K562 (cell line): Measurements from ENCODE around the gene EMILIN1. TPM values are rescaled to one million over a fixed set of nuclear protein-coding genes. Genes with fewer than 3 reads are reported as not detected.

Experiments
- ATAC-seq: fragments of 200-7000 bp; cut with Tn5 transposase; 3 replicates; pipeline ENCODE4 v1.9.1; 2020; ENCODE audit warnings: moderate library complexity
- BruUV-seq: library from RNA; stranded (reverse); fragments of 400-500 nt; replicated peaks from 2 replicates; lab custom pipeline; 2021; lab: Mats Ljungman, UMichigan
- CTCF ChIA-PET: fragments of 300-600 bp; formaldehyde crosslinking; extraction: SDS; loops from one replicate; lab custom pipeline; 2021; ENCODE audit warnings: low intra/inter-chr PET ratio; lab: Yijun Ruan, JAX
- POLR2A ChIA-PET: fragments of 300-600, 350-650 bp; sonication (Branson Sonifier 250); formaldehyde crosslinking; extraction: SDS; loops from one replicate; lab custom pipeline; 2021; ENCODE audit warnings: antibody characterized with exemption, inconsistent platforms; lab: Yijun Ruan, JAX
- DNase-seq, 4 experiments: peaks; one replicate each; pipeline versions ENCODE4 v3.0.0 to v3.0.0-alpha.2; 2011 to 2018; ENCODE audit warnings: low spot score in 3 of 4, mixed read lengths in 3 of 4; ENCODE audit errors: extremely low read depth in 1 of 4
- FAIRE-seq: peaks from 2 replicates; lab custom pipeline; 2011; peaks lifted over from hg19 to GRCh38; lab: Jason Lieb, UNC
- H2AFZ ChIP-seq: 2 replicates; pipeline ENCODE4 v1.6.0; 2011; ENCODE audit warnings: low read depth, low read length, control low read depth, inconsistent platforms
- H3K27ac ChIP-seq: fragments of 200-600 bp; 3 replicates; pipeline ENCODE4 v1.8.0; 2011; ENCODE audit warnings: low read depth, mild to moderate bottlenecking, control low read depth, inconsistent platforms, low read length, moderate library complexity, mixed read lengths; ENCODE audit errors: extremely low read depth
- H3K27me3 ChIP-seq, 2 experiments: fragments of 300-600 bp in 1 of 2; 2 replicates in 1 of 2; 3 replicates in 1 of 2; pipeline versions ENCODE4 v1.6.0 to v1.8.0; 2011; ENCODE audit warnings: inconsistent platforms in 2 of 2, low read length in 2 of 2, mild to moderate bottlenecking in 1 of 2, mixed read lengths in 1 of 2, moderate library complexity in 1 of 2; ENCODE audit not compliant: control insufficient read depth in 2 of 2, insufficient read depth in 2 of 2
- H3K36me3 ChIP-seq: fragments of 300-600 bp; 3 replicates; pipeline ENCODE4 v1.8.0; 2011; ENCODE audit warnings: mild to moderate bottlenecking, low read length, inconsistent platforms; ENCODE audit not compliant: control insufficient read depth, insufficient read depth
- H3K4me1 ChIP-seq, 2 experiments: fragments of 200-600 bp in 1 of 2; replicated peaks in 1 of 2; 2 replicates in 1 of 2; 3 replicates in 1 of 2; pipeline versions ENCODE4 v1.5.1 to v1.8.0; 2011; ENCODE audit warnings: inconsistent platforms in 2 of 2, low read length in 2 of 2, mild to moderate bottlenecking in 1 of 2, mixed read lengths in 1 of 2, moderate library complexity in 1 of 2; ENCODE audit not compliant: control insufficient read depth in 2 of 2, insufficient read depth in 2 of 2
- H3K4me2 ChIP-seq: 2 replicates; pipeline ENCODE4 v1.6.1; 2011; ENCODE audit warnings: low read length, control low read depth, inconsistent platforms, mixed read lengths; ENCODE audit not compliant: insufficient read depth
- H3K4me3 ChIP-seq: fragments of 200-600 bp; sonication (generic), shearing (Covaris generic); 2 replicates; pipeline ENCODE4 v1.5.1; 2016; ENCODE audit warnings: control low read depth, inconsistent platforms
- H3K79me2 ChIP-seq: fragments of 200-600 bp; 3 replicates; pipeline ENCODE4 v1.8.0; 2011; ENCODE audit warnings: low read length, inconsistent platforms; ENCODE audit not compliant: control insufficient read depth, insufficient read depth
- H3K9ac ChIP-seq, 2 experiments: 2 replicates each; pipeline versions ENCODE4 v1.6.0 to v1.6.1; 2011; ENCODE audit warnings: low read depth in 2 of 2, low read length in 2 of 2, control low read depth in 1 of 2, inconsistent platforms in 1 of 2, mild to moderate bottlenecking in 1 of 2, mixed read lengths in 1 of 2; ENCODE audit not compliant: insufficient read depth in 1 of 2
- H3K9me1 ChIP-seq: one replicate; pipeline ENCODE4 v1.6.0; 2011; ENCODE audit warnings: inconsistent platforms, mild to moderate bottlenecking, low read length, moderate library complexity; ENCODE audit not compliant: control insufficient read depth, insufficient read depth
- H3K9me3 ChIP-seq: replicated peaks from 2 replicates; pipeline ENCODE4 v1.5.1; 2011; ENCODE audit warnings: low read depth, low read length, inconsistent platforms; ENCODE audit not compliant: control insufficient read depth, insufficient read depth
- H4K20me1 ChIP-seq: replicated peaks from 2 replicates; pipeline ENCODE4 v1.6.1; 2011; ENCODE audit warnings: low read length, inconsistent platforms, mixed read lengths; ENCODE audit not compliant: control insufficient read depth, insufficient read depth
- JUNB ChIP-seq: fragments of 450-650 bp; formaldehyde crosslinking; conservative IDR thresholded peaks from 2 replicates; pipeline ENCODE4 v1.4.0; 2020; ENCODE audit warnings: mild to moderate bottlenecking
- NR4A1 ChIP-seq, 2 experiments: fragments of 250-450 bp in 1 of 2; fragments of 450-650 bp in 1 of 2; sonication (Bioruptor Pico) in 1 of 2; IDR thresholded peaks; 2 replicates each; pipeline versions ENCODE4 v1.4.0 to v1.6.1; 2016 to 2020; ENCODE audit warnings: mild to moderate bottlenecking in 2 of 2, missing compliant biosample characterization in 1 of 2, missing genetic modification characterization in 1 of 2, moderate library complexity in 1 of 2
- PPARD ChIP-seq: fragments of 250-450 bp; sonication (Bioruptor Pico); IDR thresholded peaks from 2 replicates; pipeline ENCODE4 v1.8.0; 2022; ENCODE audit warnings: inconsistent platforms, mild to moderate bottlenecking, moderate library complexity
- RFX1 ChIP-seq: fragments of 450-650 bp; IDR thresholded peaks from 2 replicates; pipeline ENCODE4 v1.6.1; 2016; ENCODE audit warnings: mild to moderate bottlenecking, moderate library complexity
- TFAM ChIP-seq: fragments of 250-450 bp; sonication (Bioruptor Pico); conservative IDR thresholded peaks from 2 replicates; pipeline ENCODE4 v1.5.0; 2021; ENCODE audit warnings: mild to moderate bottlenecking, moderate library complexity
- ZBTB7A ChIP-seq: IDR thresholded peaks from 2 replicates; pipeline ENCODE4 v1.6.1; 2011; ENCODE audit warnings: low read depth, mild to moderate bottlenecking, low read length, moderate library complexity, borderline replicate concordance; ENCODE audit not compliant: control insufficient read depth
- WGBS: fragments of 100-300 bp; shearing (Covaris generic); methylation state at CpG from one replicate; pipeline ENCODE4 v1.1.6; 2016; ENCODE audit warnings: low coverage, mixed read lengths; ENCODE audit not compliant: insufficient coverage; ENCODE audit errors: missing lambda C conversion rate; 5-methylcytosine and 5-hydroxymethylcytosine counted together
- in situ Hi-C: fragments of 300-500 bp; cut with MboI; formaldehyde crosslinking; loops from 4 replicates; pipeline ENCODE4 v1.15.0; 2018; ENCODE audit warnings: inconsistent platforms, mixed read lengths
- intact Hi-C: fragments of 100-400 bp; cut with micrococcal nuclease; formaldehyde crosslinking; loops from 2 replicates; pipeline ENCODE4 v1.14.2; 2022
- polyA plus RNA-seq, 8 experiments: library from polyadenylated mRNA; depleted of rRNA in 4 of 8; stranded (reverse) in 5 of 8; unstranded in 3 of 8; fragments of >200 nt; fragmentation: Nextera tagmentation in 2 of 8; fragmentation: Illumina TruSeq in 1 of 8; extraction: Ambion mirVana in 2 of 8; extraction: Trizol in 1 of 8; gene quantifications; 2 replicates each; pipeline versions ENCODE4 v1.2.1 to v1.2.3, GENCODE V29; 2011 to 2014; ENCODE audit warnings: inconsistent platforms in 1 of 8, missing spikeins in 1 of 8
- total RNA-seq, 7 experiments: library from RNA; depleted of rRNA in 6 of 7; stranded (reverse); fragments of >200 nt in 6 of 7; fragmentation: Illumina TruSeq in 2 of 7; extraction: Trizol in 2 of 7; gene quantifications; 2 replicates each; pipeline versions ENCODE4 v1.2.1 to v1.2.3, GENCODE V29; 2011 to 2021; ENCODE audit warnings: low replicate concordance in 1 of 7
- TF ChIP-seq, protein P1 (sequence below): fragments of 250-450 bp; sonication (Bioruptor Pico); IDR thresholded peaks from 2 replicates; pipeline ENCODE4 v1.5.0; 2021; ENCODE audit warnings: mild to moderate bottlenecking, moderate library complexity
- TF ChIP-seq, protein P2 (sequence below): fragments of 250-450 bp; sonication (Bioruptor Pico); IDR thresholded peaks from 2 replicates; pipeline ENCODE4 v1.4.0; 2020
- TF ChIP-seq, protein P3 (sequence below): sonication (generic); formaldehyde crosslinking; IDR thresholded peaks from 2 replicates; pipeline ENCODE4 v1.9.0; 2022; ENCODE audit warnings: mild to moderate bottlenecking, missing genetic modification reagents

Gene EMILIN1
- total and polyA plus RNA-seq, 9 of the 15 experiments (the other 6 are each of a cell fraction or from before 2014, with no cell fraction given): 0.04 to 2.7 (median 0.54) TPM; not detected in 2

GRCh38 chr2:27051902-27052645 is 26.3 kb upstream of the EMILIN1 start:
- no peaks in the 10 kb centered on the region for H3K27me3 ChIP-seq
- 6% methylated on average over 17 of the region's 24 CpGs for WGBS
- peak overlapping the region; percentile 95 for H3K27ac ChIP-seq
- peak; percentile 2 for ATAC-seq
- no peak for FAIRE-seq
- peaks cover 45% of the 10 kb centered on the region; the same call in 2 of the 3 replicates for H3K36me3 ChIP-seq
- no peaks in the 10 kb centered on the region for H3K9me1 ChIP-seq
- peak overlapping the region; percentile 98 for H3K4me2 ChIP-seq
- peak overlapping the region; percentile 85 to 95 for H3K9ac ChIP-seq
- no TSS peak for BruUV-seq
- H3K4me1 ChIP-seq: peaks cover 24 to 36% of the 10 kb centered on the region in 2 experiments; a peak in 4 of 5 replicates
- CTCF ChIA-PET: interaction anchor here (1.0 kb wide), 1 partner anchor 35 kb away, joined by 4 read pairs; the partner anchor contains the start of gene KHK
- H3K9me3 ChIP-seq: no peaks in the 10 kb centered on the region
- H2AFZ ChIP-seq: peak overlapping the region; percentile 78
- H4K20me1 ChIP-seq: no peaks in the 10 kb centered on the region; the same call in 1 of the 2 replicates
- POLR2A ChIA-PET: interaction anchor here (0.6 to 10.5 kb wide), 11 partner anchors 8 to 112 kb away, joined by 3 to 112 read pairs (median 8); partner anchors contain the start of genes OST4 and TMEM214
- no peak for DNase-seq
- H3K4me3 ChIP-seq: peak overlapping the region; percentile 84
- H3K79me2 ChIP-seq: 0 out of 3 replicates have a peak, but pooled peaks cover 5% of the 10 kb centered on the region
- in situ Hi-C loops (no loop called here), intact Hi-C loops (loop anchor here (2.0 kb wide), 2 partner anchors 19 to 29 kb away; partner anchors contain the start of gene TMEM214)
- TF ChIP-seq PPARD (no peak), JUNB (CRISPR knock-in tag) (no peak), ZBTB7A (0 out of 2 replicates have a peak, but pooled peaks have one; percentile 51), RFX1 (no peak), TFAM (CRISPR knock-in tag) (no peak), NR4A1 (CRISPR knock-in tag; IDR thresholded peaks at IDR 0.05) (no peak), NR4A1 (tag; IDR thresholded peaks at IDR 0.05) (no peak)
- TF ChIP-seq, protein P1, sequence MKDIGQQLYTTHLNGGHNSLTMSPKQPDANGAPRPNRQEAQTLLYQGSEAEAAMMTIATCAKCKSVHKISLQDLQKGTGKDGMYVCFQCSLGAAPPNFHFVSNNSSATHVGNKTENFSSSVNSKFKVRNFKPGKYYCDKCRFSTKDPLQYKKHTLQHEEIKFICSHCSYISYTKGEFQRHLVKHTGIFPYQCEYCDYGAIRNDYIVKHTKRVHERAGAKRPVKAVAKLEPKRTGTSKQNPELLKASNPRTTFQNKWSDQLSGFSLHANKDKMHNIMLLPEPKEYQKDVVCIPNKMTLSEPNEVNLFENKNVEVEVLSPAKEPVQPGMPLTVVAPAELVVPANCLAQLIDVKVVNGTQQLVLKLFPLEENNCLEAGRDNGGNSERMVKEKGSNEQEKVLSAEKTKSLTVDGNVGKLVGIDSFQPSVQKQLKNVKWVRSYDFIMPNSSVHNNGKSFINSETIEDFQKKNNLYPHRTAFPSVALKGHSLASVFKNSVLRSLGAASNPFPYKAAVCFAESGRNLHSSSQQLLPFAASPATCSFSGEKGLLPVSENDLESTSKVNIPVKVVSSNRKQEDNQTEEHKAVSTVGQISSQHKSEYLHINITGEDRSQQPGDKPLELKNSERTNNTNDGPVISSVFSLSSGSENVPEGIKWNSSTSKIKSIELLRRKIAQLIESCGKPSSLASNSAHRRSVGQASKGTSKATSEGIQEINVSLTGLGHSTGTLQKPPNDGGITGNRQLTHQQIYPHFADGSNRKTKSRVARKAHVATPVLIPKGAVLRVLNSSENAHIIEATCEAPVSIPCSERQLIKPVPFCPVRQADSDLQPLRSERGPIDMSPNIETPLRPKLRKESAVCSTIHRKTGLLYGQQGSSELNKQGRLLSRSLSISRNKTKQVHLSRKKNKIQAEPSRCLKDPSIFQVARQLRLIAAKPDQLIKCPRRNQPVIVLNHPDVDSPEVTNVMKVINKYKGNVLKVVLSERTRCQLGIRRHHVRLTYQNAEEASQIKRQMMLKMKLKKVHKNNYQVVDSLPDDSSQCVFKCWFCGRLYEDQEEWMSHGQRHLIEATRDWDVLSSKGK: no peak
- TF ChIP-seq, protein P2, sequence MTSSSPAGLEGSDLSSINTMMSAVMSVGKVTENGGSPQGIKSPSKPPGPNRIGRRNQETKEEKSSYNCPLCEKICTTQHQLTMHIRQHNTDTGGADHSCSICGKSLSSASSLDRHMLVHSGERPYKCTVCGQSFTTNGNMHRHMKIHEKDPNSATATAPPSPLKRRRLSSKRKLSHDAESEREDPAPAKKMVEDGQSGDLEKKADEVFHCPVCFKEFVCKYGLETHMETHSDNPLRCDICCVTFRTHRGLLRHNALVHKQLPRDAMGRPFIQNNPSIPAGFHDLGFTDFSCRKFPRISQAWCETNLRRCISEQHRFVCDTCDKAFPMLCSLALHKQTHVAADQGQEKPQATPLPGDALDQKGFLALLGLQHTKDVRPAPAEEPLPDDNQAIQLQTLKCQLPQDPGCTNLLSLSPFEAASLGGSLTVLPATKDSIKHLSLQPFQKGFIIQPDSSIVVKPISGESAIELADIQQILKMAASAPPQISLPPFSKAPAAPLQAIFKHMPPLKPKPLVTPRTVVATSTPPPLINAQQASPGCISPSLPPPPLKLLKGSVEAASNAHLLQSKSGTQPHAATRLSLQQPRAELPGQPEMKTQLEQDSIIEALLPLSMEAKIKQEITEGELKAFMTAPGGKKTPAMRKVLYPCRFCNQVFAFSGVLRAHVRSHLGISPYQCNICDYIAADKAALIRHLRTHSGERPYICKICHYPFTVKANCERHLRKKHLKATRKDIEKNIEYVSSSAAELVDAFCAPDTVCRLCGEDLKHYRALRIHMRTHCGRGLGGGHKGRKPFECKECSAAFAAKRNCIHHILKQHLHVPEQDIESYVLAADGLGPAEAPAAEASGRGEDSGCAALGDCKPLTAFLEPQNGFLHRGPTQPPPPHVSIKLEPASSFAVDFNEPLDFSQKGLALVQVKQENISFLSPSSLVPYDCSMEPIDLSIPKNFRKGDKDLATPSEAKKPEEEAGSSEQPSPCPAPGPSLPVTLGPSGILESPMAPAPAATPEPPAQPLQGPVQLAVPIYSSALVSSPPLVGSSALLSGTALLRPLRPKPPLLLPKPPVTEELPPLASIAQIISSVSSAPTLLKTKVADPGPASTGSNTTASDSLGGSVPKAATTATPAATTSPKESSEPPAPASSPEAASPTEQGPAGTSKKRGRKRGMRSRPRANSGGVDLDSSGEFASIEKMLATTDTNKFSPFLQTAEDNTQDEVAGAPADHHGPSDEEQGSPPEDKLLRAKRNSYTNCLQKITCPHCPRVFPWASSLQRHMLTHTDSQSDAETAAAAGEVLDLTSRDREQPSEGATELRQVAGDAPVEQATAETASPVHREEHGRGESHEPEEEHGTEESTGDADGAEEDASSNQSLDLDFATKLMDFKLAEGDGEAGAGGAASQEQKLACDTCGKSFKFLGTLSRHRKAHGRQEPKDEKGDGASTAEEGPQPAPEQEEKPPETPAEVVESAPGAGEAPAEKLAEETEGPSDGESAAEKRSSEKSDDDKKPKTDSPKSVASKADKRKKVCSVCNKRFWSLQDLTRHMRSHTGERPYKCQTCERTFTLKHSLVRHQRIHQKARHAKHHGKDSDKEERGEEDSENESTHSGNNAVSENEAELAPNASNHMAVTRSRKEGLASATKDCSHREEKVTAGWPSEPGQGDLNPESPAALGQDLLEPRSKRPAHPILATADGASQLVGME (CRISPR knock-in tag): peak; percentile 68; the same call in 1 of the 2 replicates
- TF ChIP-seq, protein P3, sequence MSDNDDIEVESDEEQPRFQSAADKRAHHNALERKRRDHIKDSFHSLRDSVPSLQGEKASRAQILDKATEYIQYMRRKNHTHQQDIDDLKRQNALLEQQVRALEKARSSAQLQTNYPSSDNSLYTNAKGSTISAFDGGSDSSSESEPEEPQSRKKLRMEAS (CRISPR knock-in tag): no peak
